GM19324 (cell line): ENCODE data around the gene KLHL29.

Experiments used
- ATAC-seq: cut with Tn5 transposase; IDR thresholded peaks from one replicate; pipeline ENCODE4 v1.9.1; 2021; ENCODE audit warnings: mild to moderate bottlenecking, moderate library complexity; ENCODE audit not compliant: unreplicated experiment, low FRiP score

KLHL29 gene

DNA sequence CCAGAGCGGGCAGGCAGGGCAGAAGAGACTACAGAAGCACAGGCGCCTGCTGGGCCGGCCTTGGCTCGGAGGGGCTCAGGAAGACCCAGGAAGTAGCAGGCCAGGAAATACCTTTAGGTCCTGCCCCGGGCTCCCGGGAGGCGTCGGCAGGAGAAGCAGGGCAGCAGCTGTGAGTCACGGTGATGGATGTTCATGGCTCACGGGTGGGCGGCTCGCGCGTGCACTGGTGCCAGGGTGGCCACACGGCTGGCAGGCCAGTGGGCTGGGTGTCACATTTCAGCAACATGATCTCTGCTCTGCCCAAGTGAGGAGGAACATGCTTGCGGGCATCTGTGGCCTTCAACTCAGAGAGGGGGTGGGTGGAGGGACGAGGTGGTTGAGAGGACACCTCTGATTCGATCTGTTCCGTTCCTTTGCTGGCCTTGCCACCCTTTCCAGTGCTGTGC, 139.3 kb downstream of the KLHL29 start:
- no peak for ATAC-seq

GRCh38 chr2:23525137-23525765, 140.3 kb downstream of the KLHL29 start:
- no peak for ATAC-seq

- no peak for ATAC-seq
Measured at GRCh38 chr2:23526114-23526513, 141.1 kb downstream of the KLHL29 start.

- ATAC-seq, result no peak
Measured at GRCh38 chr2:23526835-23527790, 142.1 kb downstream of the KLHL29 start.

- no peak for ATAC-seq
Measured at GRCh38 chr2:23528171-23528570, 143.2 kb downstream of the KLHL29 start.

DNA sequence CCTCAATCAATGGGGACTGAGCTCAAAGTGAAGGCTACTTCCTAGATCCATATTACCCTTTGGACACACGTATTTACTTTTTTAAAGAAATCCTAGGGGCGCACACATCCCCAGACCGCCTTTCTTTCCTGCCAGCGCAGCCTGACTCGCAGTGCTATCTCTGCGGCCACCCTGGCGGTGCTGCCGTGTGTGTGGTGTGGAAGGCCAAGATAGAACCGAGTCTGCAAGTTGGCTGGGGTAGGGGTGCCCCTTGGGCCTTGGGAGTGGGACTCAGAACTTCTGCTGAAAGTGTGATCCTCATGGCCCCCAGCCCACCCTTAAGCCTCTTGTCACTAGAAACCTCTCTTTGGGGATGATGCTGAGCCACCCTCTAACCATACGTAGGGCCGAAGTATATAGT, 143.7 kb downstream of the KLHL29 start:
- no peak for ATAC-seq

GRCh38 chr2:23529659-23530058, 144.7 kb downstream of the KLHL29 start:
- ATAC-seq, result no peak

DNA sequence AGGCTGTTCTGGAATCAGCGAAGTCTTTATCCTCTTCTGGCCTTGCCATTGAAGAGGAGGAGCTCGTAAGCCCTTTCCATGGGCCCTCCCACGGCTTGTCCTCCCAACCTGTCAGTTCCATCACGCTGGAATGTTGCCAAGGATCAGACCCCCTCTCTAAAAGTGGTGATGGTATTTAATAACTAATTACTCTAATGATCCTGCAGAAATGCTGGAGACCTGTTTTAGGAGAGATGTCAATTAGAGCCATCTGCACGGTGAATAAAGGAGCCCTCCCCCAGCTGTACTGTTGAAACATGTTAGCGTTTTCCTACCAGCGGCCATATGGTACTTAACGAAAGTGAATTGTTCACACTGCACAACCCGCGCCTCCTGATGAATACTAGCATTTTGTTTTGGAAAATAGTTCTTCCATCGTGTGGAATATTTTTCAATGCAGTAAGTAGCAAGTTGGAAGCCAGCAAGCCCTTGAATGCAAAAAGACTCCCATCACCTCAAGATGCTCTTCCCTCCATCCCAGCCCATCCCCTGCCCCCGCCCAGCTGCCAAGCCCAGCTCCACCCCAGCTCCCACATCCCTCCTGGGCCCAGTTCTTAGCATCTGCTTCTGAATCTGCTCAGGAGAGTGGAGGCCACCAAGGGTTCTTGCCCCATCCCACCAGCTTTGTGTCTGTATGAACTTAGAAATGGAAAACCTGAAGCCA, 145.4 kb downstream of the KLHL29 start:
- no peak for ATAC-seq

DNA sequence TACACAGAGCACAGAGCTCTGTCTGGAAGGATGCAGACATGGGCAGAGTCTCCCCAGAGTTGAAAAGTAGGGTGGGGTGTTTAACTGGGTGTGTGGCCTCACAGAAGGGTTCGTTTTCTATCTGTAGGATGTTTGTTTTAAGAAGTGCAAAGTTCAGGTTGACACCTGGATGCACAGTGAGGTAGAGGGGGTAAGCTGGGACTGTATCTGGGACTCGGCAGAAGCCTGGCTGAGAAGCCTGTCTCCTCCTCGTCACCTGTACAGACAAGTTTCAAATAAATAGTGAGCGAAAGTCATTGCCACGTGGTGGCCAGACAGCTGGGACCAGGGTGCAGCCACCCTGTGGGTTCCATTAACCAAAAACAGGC, 145.9 kb downstream of the KLHL29 start:
- no peak for ATAC-seq

DNA sequence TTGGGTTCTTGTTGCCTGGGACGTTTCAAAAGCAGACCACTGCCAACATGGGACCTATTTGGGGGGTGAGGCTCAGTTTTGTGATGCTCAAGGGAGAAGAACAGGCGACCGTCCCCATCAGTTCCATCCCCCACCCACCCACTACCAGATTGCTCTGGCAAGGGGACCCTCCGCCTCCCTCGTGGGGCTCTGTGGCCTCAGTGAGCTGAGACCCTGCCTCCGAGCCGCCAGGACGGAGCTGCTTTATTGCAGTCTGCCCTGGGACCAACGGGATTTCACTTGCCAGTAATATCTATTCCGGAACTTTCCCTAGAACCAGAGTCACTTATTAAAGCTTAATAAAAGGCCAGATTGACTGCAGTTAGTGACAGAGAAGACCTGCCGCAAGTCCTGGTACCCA, 146.3 kb downstream of the KLHL29 start:
- no peak for ATAC-seq

DNA sequence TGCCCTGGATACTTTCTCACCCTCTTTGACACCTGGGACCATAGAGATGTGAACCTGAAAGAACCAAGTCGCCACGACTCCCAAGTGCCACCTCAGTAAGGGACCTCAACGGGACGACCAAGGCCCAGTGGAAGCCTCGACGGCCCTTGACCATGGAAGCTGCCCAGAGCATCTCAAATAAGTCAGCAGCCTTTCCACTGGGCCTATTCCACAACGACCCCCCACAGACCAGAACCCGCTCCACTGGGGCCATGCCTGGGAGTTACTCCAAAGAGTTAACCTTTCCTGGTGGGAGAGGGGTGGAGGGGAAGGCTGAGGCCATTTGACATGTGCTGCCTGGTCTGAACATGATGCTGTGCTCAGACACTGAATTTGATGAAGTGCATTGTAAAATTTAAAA, 146.9 kb downstream of the KLHL29 start:
- no peak for ATAC-seq

GRCh38 chr2:23532391-23533337, 147.7 kb downstream of the KLHL29 start:
- ATAC-seq, result peak; percentile 38

- ATAC-seq, result no peak
Measured at GRCh38 chr2:23533338-23533695, 148.3 kb downstream of the KLHL29 start.

DNA sequence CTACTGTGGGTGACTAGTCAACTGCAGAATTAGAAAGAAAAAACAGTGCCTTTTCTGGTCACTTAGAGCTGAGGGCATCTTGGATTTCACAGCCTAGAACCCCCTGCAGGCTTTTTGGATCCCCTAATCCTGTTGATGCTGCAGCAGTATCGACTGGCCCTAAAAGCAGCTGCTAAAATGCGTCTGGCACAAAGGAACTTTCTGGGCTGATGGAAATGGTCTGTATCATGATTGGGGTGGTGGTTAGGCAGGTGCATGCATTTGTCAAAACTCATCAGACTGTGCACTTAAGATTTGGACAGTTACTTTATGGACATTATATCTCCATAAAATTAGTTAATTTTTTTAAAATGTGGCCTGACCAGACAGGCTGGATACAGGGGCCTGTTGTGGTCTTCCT, 149.8 kb downstream of the KLHL29 start:
- ATAC-seq, result no peak

- no peak for ATAC-seq
Measured at GRCh38 chr2:23536326-23536725, 151.3 kb downstream of the KLHL29 start.

GRCh38 chr2:23537991-23538390, 153.0 kb downstream of the KLHL29 start:
- no peak for ATAC-seq

DNA sequence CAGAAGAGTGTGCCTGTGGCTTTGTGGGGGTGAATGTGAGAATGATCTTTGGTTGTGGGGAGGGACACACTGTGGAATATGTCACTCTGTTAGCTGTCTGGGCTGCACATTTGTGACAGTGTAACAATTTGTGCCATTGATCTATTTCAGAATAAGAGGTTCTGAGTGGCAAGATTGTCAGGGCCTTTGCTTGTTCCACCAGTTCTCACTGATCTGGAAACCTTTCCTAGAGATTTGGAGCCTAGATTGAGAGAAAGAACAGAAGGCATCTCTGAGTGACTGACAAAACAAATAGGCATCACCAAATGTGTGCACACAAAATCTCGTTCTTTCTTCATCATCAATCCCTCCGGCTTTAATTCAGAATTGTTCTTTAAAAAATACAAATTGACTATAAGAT, 153.6 kb downstream of the KLHL29 start:
- ATAC-seq, result no peak

DNA sequence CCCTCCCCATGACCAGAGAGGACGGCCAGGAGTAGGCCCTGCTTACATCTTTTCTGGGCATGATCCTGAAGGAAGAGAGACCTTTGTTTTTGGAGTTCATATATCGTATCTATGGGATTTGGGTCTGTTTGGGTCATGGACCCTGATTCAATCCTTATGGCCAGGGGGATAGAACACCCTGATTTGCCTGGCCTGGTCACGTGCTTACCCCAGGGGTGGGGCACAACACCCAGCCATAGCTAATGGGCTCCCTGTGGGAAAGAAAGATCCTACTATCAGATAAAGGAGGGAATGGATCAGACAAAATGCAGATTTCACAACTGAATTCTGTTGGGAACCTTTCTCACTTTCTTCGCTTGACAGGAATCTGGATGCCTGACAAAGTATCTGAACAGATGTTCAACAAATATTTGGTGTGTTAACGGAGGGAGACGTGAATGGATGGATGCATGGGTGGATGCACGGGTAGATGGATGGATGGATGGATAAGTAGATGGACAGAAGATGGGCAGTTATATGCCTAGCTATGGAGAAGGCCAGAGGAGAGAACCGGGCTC, 155.9 kb downstream of the KLHL29 start:
- ATAC-seq, result no peak

GRCh38 chr2:23541503-23542229, 156.7 kb downstream of the KLHL29 start:
- no peak for ATAC-seq
